SK-N-SH (cell line): ENCODE results near the gene PIGA. TPM values are rescaled to one million over a fixed set of nuclear protein-coding genes. Genes with fewer than 3 reads are reported as not detected.

Experiments
- CTCF ChIA-PET: fragments of 300-600, 350-600 bp; formaldehyde crosslinking; extraction: SDS; loops from one replicate; lab custom pipeline; 2021; lab: Yijun Ruan, JAX
- POLR2A ChIA-PET: fragments of 350-600 bp; sonication (Branson Sonifier 250); formaldehyde crosslinking; extraction: SDS; loops from one replicate; lab custom pipeline; 2020; ENCODE audit warnings: antibody characterized with exemption, inconsistent platforms; lab: Yijun Ruan, JAX
- DNase-seq: peaks from one replicate; pipeline ENCODE4 v3.0.0; 2012
- H2AFZ ChIP-seq: fragments of 200-600 bp; sonication (generic); 2 replicates; pipeline ENCODE4 v1.8.1; 2016; ENCODE audit warnings: antibody characterized with exemption, mild to moderate bottlenecking, low read depth
- H3F3A ChIP-seq: fragments of 200-600 bp; sonication (generic); replicated peaks from 2 replicates; pipeline ENCODE3; 2016; ENCODE audit warnings: antibody characterized with exemption, mild to moderate bottlenecking; ENCODE audit not compliant: insufficient read depth
- H3K27ac ChIP-seq, 2 experiments: fragments of 200-500 bp in 1 of 2; fragments of 200-600 bp in 1 of 2; sonication (Bioruptor generic) in 1 of 2; sonication (generic), shearing (Covaris generic) in 1 of 2; 2 replicates each; pipeline versions ENCODE4 v1.5.1 to v1.6.1; 2014 to 2016; ENCODE audit warnings: low read depth in 2 of 2, inconsistent platforms in 1 of 2, low read length in 1 of 2, mild to moderate bottlenecking in 1 of 2, mixed read lengths in 1 of 2
- H3K27me3 ChIP-seq: fragments of 200-600 bp; sonication (generic), shearing (Covaris generic); 2 replicates; pipeline ENCODE4 v1.6.1; 2016; ENCODE audit warnings: mixed run types; ENCODE audit not compliant: insufficient read depth
- H3K36me3 ChIP-seq, 2 experiments: fragments of 200-500 bp in 1 of 2; fragments of 200-600 bp in 1 of 2; sonication (Bioruptor generic) in 1 of 2; sonication (generic) in 1 of 2; replicated peaks in 1 of 2; 2 replicates each; pipeline versions ENCODE3 to v1.5.1; 2014 to 2016; ENCODE audit warnings: low read length in 1 of 2, mild to moderate bottlenecking in 1 of 2; ENCODE audit not compliant: insufficient read depth in 2 of 2, control insufficient read depth in 1 of 2
- H3K4me1 ChIP-seq, 2 experiments: fragments of 200-500 bp in 1 of 2; fragments of 200-600 bp in 1 of 2; sonication (Bioruptor generic) in 1 of 2; sonication (generic), shearing (Covaris generic) in 1 of 2; 2 replicates each; pipeline versions ENCODE4 v1.5.1 to v1.6.1; 2014 to 2016; ENCODE audit warnings: low read depth in 1 of 2, low read length in 1 of 2, mixed run types in 1 of 2; ENCODE audit not compliant: insufficient read depth in 2 of 2, control insufficient read depth in 1 of 2
- H3K4me2 ChIP-seq: fragments of 200-600 bp; sonication (generic), shearing (Covaris generic); 2 replicates; pipeline ENCODE4 v1.6.1; 2017; ENCODE audit warnings: mixed run types
- H3K4me3 ChIP-seq, 2 experiments: fragments of 200-500 bp in 1 of 2; fragments of 200-600 bp in 1 of 2; sonication (Bioruptor generic) in 1 of 2; sonication (generic), shearing (Covaris generic) in 1 of 2; 2 replicates each; pipeline versions ENCODE4 v1.5.1 to v1.8.1; 2014 to 2016; ENCODE audit warnings: low read depth in 2 of 2, inconsistent platforms in 1 of 2, low read length in 1 of 2, mild to moderate bottlenecking in 1 of 2, mixed read lengths in 1 of 2, moderate library complexity in 1 of 2
- H3K79me2 ChIP-seq: fragments of 200-600 bp; sonication (generic); 2 replicates; pipeline ENCODE4 v1.8.1; 2017; ENCODE audit warnings: mild to moderate bottlenecking; ENCODE audit not compliant: insufficient read depth
- H3K9ac ChIP-seq: fragments of 200-600 bp; sonication (generic); 2 replicates; pipeline ENCODE4 v1.6.1; 2017; ENCODE audit warnings: mixed run types
- H3K9me2 ChIP-seq: fragments of 200-600 bp; sonication (generic); 2 replicates; pipeline ENCODE4 v1.6.1; 2017; ENCODE audit warnings: mixed run types
- H3K9me3 ChIP-seq: fragments of 200-600 bp; sonication (generic); 2 replicates; pipeline ENCODE4 v1.6.1; 2017; ENCODE audit warnings: mixed run types, mild to moderate bottlenecking, moderate library complexity
- H4K20me1 ChIP-seq: fragments of 200-600 bp; sonication (generic); 2 replicates; pipeline ENCODE4 v1.6.1; 2017; ENCODE audit warnings: mild to moderate bottlenecking, mixed run types; ENCODE audit not compliant: insufficient read depth
- CTCF ChIP-seq: fragments of 200-600 bp; sonication (generic); IDR thresholded peaks from 2 replicates; pipeline ENCODE4 v1.6.1; 2017; ENCODE audit warnings: antibody characterized with exemption, mild to moderate bottlenecking, moderate library complexity
- ELF1 ChIP-seq: IDR thresholded peaks from 2 replicates; pipeline ENCODE4 v1.4.0; 2012
- EP300 ChIP-seq, 2 experiments: IDR thresholded peaks; 2 replicates each; pipeline versions ENCODE4 v1.4.0 to v1.6.1; 2012; ENCODE audit warnings: borderline replicate concordance in 1 of 2, low read depth in 1 of 2, low read length in 1 of 2
- FOXJ3 ChIP-seq: sonication (generic); formaldehyde crosslinking; IDR thresholded peaks from 2 replicates; pipeline ENCODE4 v1.5.1; 2020; ENCODE audit warnings: mild to moderate bottlenecking, missing genetic modification reagents
- FOXM1 ChIP-seq: IDR thresholded peaks from 2 replicates; pipeline ENCODE4 v1.4.0; 2012; ENCODE audit warnings: low read depth, mild to moderate bottlenecking
- GABPA ChIP-seq: IDR thresholded peaks from 2 replicates; pipeline ENCODE4 v1.4.0; 2012; ENCODE audit warnings: low read depth, mild to moderate bottlenecking
- IRF3 ChIP-seq: fragments of 150-350 bp; IDR thresholded peaks from 2 replicates; pipeline ENCODE4 v1.6.1; 2016; ENCODE audit warnings: mild to moderate bottlenecking, low read depth, low read length
- JUND ChIP-seq: IDR thresholded peaks from 2 replicates; pipeline ENCODE4 v1.4.0; 2012
- RFX5 ChIP-seq: IDR thresholded peaks from 2 replicates; pipeline ENCODE4 v1.6.1; 2012; ENCODE audit warnings: mild to moderate bottlenecking, improper control_type of control experiment, low read length
- SIN3A ChIP-seq: IDR thresholded peaks from 2 replicates; pipeline ENCODE4 v1.6.1; 2012; ENCODE audit warnings: low read depth, mild to moderate bottlenecking, low read length, moderate library complexity, borderline replicate concordance
- TAF1 ChIP-seq: IDR thresholded peaks from 2 replicates; pipeline ENCODE4 v1.6.1; 2012; ENCODE audit warnings: low read depth, mild to moderate bottlenecking, low read length, moderate library complexity, borderline replicate concordance
- USF2 ChIP-seq: fragments of 150-350 bp; IDR thresholded peaks from 2 replicates; pipeline ENCODE4 v1.6.1; 2017; ENCODE audit warnings: antibody characterized with exemption, low read length, low read depth, borderline replicate concordance
- YY1 ChIP-seq: IDR thresholded peaks from 2 replicates; pipeline ENCODE4 v1.4.0; 2012; ENCODE audit warnings: low read depth, mild to moderate bottlenecking
- WGBS: methylation state at CpG from one replicate; pipeline ENCODE4 v1.1.6; 2017; ENCODE audit warnings: low lambda C conversion rate; 5-methylcytosine and 5-hydroxymethylcytosine counted together
- polyA plus RNA-seq, 3 experiments: library from polyadenylated mRNA; depleted of rRNA; stranded (reverse); fragments of >200 nt; gene quantifications; 2 replicates each; pipeline ENCODE4 v1.2.3, GENCODE V29; 2012

The PIGA gene
- polyA plus RNA-seq, 1 of the 3 experiments (the other 2 are of a cell fraction): 2.8 TPM

GRCh38 chrX:15315509-15315908 is 19.8 kb downstream of the PIGA start, which contains the start of gene ASB11 (continued):
- TF ChIP-seq TAF1 (no peak), RFX5 (no peak), IRF3 (no peak), YY1 (no peak)

- POLR2A ChIA-PET: no interaction called here
- peaks cover 0 to 4% of the 10 kb centered on the region in 2 experiments for H3K36me3 ChIP-seq
- 23% methylated on average over 2 of the region's 2 CpGs for WGBS
Observed at GRCh38 chrX:15314472-15314871, 20.9 kb downstream of the PIGA start.

More at GRCh38 chrX:15314472-15314871, 20.9 kb downstream of the PIGA start:
- Histone ChIP-seq H3F3A (no peaks in the 10 kb centered on the region), H3K9me3 (no peaks in the 10 kb centered on the region), H3K4me1 (no peaks in the 10 kb centered on the region)
- TF ChIP-seq IRF3: no peak
- no peak for TF ChIP-seq FOXJ3 (CRISPR knock-in tag)
- TF ChIP-seq CTCF: no peak
- no peak for TF ChIP-seq FOXM1
- TF ChIP-seq EP300 (IDR thresholded peaks at IDR 0.05; ENCODE audit: borderline replicate concordance in 1 of 2, low read depth in 1 of 2, low read length in 1 of 2): no peak
- TF ChIP-seq ELF1: no peak
- no peak for TF ChIP-seq USF2
- TF ChIP-seq JUND: no peak
- no peak for TF ChIP-seq SIN3A
- no peak for TF ChIP-seq GABPA
- TF ChIP-seq RFX5: no peak
- TF ChIP-seq, all 33 proteins: peak for 0
- CTCF ChIA-PET: interaction anchor here (0.9 kb wide), 1 partner anchor 15 kb away, joined by 4 read pairs; no protein-coding TSS in a partner anchor
- Histone ChIP-seq H3K27me3 (peaks cover 5% of the 10 kb centered on the region; the same call in 1 of the 2 replicates), H3K9me2 (no peaks in the 10 kb centered on the region), H3K27ac (no peak overlapping the region), H3K4me3 (no peak overlapping the region), H3K9ac (no peak overlapping the region), H3K4me2 (no peak overlapping the region), H4K20me1 (no peaks in the 10 kb centered on the region), H2AFZ (no peak overlapping the region), H3K79me2 (no peaks in the 10 kb centered on the region)
- no peak for DNase-seq
